HepG2 (cell line): ENCODE measurements around the gene RAD54L. TPM values are rescaled to one million over a fixed set of nuclear protein-coding genes. Genes with fewer than 3 reads are reported as not detected.

Source experiments
- ATAC-seq: fragments of 200-7000 bp; cut with Tn5 transposase; 3 replicates; pipeline ENCODE4 v1.9.1; 2020; ENCODE audit warnings: mild to moderate bottlenecking, moderate library complexity
- BruUV-seq: library from RNA; stranded (reverse); fragments of 400-500 nt; replicated peaks from 2 replicates; lab custom pipeline; 2021; lab: Mats Ljungman, UMichigan
- CTCF ChIA-PET: fragments of 300-600 bp; formaldehyde crosslinking; extraction: SDS; loops from one replicate; lab custom pipeline; 2021; ENCODE audit warnings: low total read pairs, inconsistent platforms, low intra/inter-chr PET ratio; lab: Yijun Ruan, JAX
- POLR2A ChIA-PET: fragments of 350-600 bp; sonication (Branson Sonifier 250); formaldehyde crosslinking; loops from one replicate; lab custom pipeline; 2020; ENCODE audit warnings: antibody characterized with exemption, inconsistent platforms; lab: Yijun Ruan, JAX
- DNase-seq: peaks from one replicate; pipeline ENCODE4 v3.0.0-alpha.2; 2015; ENCODE audit warnings: low spot score
- FAIRE-seq: peaks from 3 replicates; lab custom pipeline; 2011; peaks lifted over from hg19 to GRCh38; lab: Jason Lieb, UNC
- H2AFZ ChIP-seq: one replicate; pipeline ENCODE4 v1.6.1; 2011; ENCODE audit warnings: low read length, inconsistent platforms
- H3K27ac ChIP-seq: fragments of 300-600 bp; 3 replicates; pipeline ENCODE4 v1.8.0; 2011; ENCODE audit warnings: mixed run types, mild to moderate bottlenecking, mixed read lengths, low read length, inconsistent platforms; ENCODE audit not compliant: insufficient read depth; ENCODE audit errors: extremely low read length
- H3K27me3 ChIP-seq, 2 experiments: fragments of 200-600 bp in 1 of 2; 2 replicates in 1 of 2; 3 replicates in 1 of 2; pipeline versions ENCODE4 v1.6.0 to v1.8.0; 2011; ENCODE audit warnings: low read length in 2 of 2, mild to moderate bottlenecking in 2 of 2, moderate library complexity in 2 of 2, inconsistent platforms in 1 of 2; ENCODE audit not compliant: insufficient read depth in 2 of 2, control insufficient read depth in 1 of 2
- H3K36me3 ChIP-seq, 2 experiments: fragments of 200-600 bp in 1 of 2; replicated peaks in 1 of 2; 2 replicates in 1 of 2; 3 replicates in 1 of 2; pipeline versions ENCODE4 v1.5.1 to v1.8.0; 2011; ENCODE audit warnings: low read length in 2 of 2, inconsistent platforms in 1 of 2; ENCODE audit not compliant: insufficient read depth in 2 of 2, control insufficient read depth in 1 of 2
- H3K4me1 ChIP-seq: 2 replicates; pipeline ENCODE4 v1.5.1; 2012; ENCODE audit warnings: low read length, inconsistent platforms; ENCODE audit not compliant: insufficient read depth
- H3K4me2 ChIP-seq: 2 replicates; pipeline ENCODE4 v1.6.0; 2011; ENCODE audit warnings: low read depth, low read length, inconsistent platforms
- H3K4me3 ChIP-seq, 3 experiments: fragments of 200-600 bp in 1 of 3; sonication (generic), shearing (Covaris generic) in 1 of 3; replicated peaks in 1 of 3; 2 replicates each; pipeline ENCODE4 v1.5.1; 2011 to 2016; ENCODE audit warnings: low read length in 3 of 3, inconsistent platforms in 2 of 3, low read depth in 2 of 3, mild to moderate bottlenecking in 2 of 3, control low read depth in 1 of 3, mixed read lengths in 1 of 3; ENCODE audit not compliant: insufficient read depth in 1 of 3
- H3K79me2 ChIP-seq: one replicate; pipeline ENCODE4 v1.6.1; 2011; ENCODE audit warnings: low read length, inconsistent platforms; ENCODE audit not compliant: insufficient read depth
- H3K9ac ChIP-seq: 2 replicates; pipeline ENCODE4 v1.6.0; 2011; ENCODE audit warnings: mild to moderate bottlenecking, low read depth, low read length, inconsistent platforms; ENCODE audit not compliant: insufficient read depth
- H3K9me3 ChIP-seq: 2 replicates; pipeline ENCODE4 v1.5.1; 2012; ENCODE audit warnings: mild to moderate bottlenecking, low read length
- H4K20me1 ChIP-seq: 2 replicates; pipeline ENCODE4 v1.6.0; 2011; ENCODE audit warnings: inconsistent platforms, mild to moderate bottlenecking, low read length, moderate library complexity; ENCODE audit not compliant: insufficient read depth
- NFATC3 ChIP-seq: sonication (generic); formaldehyde crosslinking; IDR thresholded peaks from 2 replicates; pipeline ENCODE4 v1.5.1; 2020; ENCODE audit warnings: mild to moderate bottlenecking, missing genetic modification reagents
- POLR2A ChIP-seq, 2 experiments: IDR thresholded peaks; 2 replicates each; pipeline ENCODE4 v1.6.1; 2011; ENCODE audit warnings: low read depth in 2 of 2, low read length in 2 of 2, mild to moderate bottlenecking in 1 of 2, moderate library complexity in 1 of 2; ENCODE audit not compliant: insufficient read depth in 1 of 2
- RBM22 ChIP-seq: fragments of 200-400 bp; formaldehyde crosslinking; optimal IDR thresholded peaks from 2 replicates; pipeline ENCODE3; 2017; ENCODE audit warnings: mild to moderate bottlenecking, low read length, moderate library complexity
- ZNF674 ChIP-seq: sonication (generic); formaldehyde crosslinking; IDR thresholded peaks from 2 replicates; pipeline ENCODE4 v1.5.0; 2020; ENCODE audit warnings: low read depth, mild to moderate bottlenecking, missing genetic modification reagents
- WGBS: methylation state at CpG from one replicate; pipeline ENCODE4 v1.1.6; 2017; ENCODE audit warnings: low lambda C conversion rate; 5-methylcytosine and 5-hydroxymethylcytosine counted together
- in situ Hi-C: cut with HindIII; loops from 2 replicates; pipeline ENCODE4 v1.10.0; 2017; ENCODE audit warnings: low pct_unique_long_range_greater_than_20kb; ENCODE audit not compliant: extremely low pct_ligation_motif_present
- intact Hi-C: fragments of 100-400 bp; cut with micrococcal nuclease; formaldehyde crosslinking; loops from one replicate; pipeline ENCODE4 v1.10.0; 2022; ENCODE audit not compliant: unreplicated experiment
- polyA plus RNA-seq, 8 experiments: library from polyadenylated mRNA; depleted of rRNA in 3 of 8; stranded (reverse) in 7 of 8; unstranded in 1 of 8; fragments of >200 nt; fragmentation: Illumina TruSeq in 4 of 8; extraction: Trizol in 4 of 8; gene quantifications; 2 replicates each; pipeline versions ENCODE4 v1.2.1 to v1.2.3, GENCODE V29; 2011 to 2016; ENCODE audit warnings: low read depth in 4 of 8, missing spikeins in 1 of 8, mixed read lengths in 1 of 8; ENCODE audit not compliant: insufficient read depth in 1 of 8
- total RNA-seq, 5 experiments: library from RNA; depleted of rRNA; stranded (reverse); fragments of >200 nt; fragmentation: Illumina TruSeq; extraction: Trizol; gene quantifications; 2 replicates each; pipeline ENCODE4 v1.2.3, GENCODE V29; 2016; ENCODE audit warnings: low read depth in 1 of 5
- TF ChIP-seq, protein P1 (sequence below): sonication (generic); formaldehyde crosslinking; IDR thresholded peaks from 2 replicates; pipeline ENCODE4 v1.5.1; 2020; ENCODE audit warnings: missing genetic modification reagents, mild to moderate bottlenecking, borderline replicate concordance
- TF ChIP-seq, protein P2 (sequence below): sonication (generic); formaldehyde crosslinking; IDR thresholded peaks from 2 replicates; pipeline ENCODE4 v1.8.0; 2022; ENCODE audit warnings: mild to moderate bottlenecking, missing genetic modification reagents, moderate library complexity

RAD54L gene
- total and polyA plus RNA-seq, 2 of the 13 experiments (the other 11 are each of a cell fraction or from before 2014, with no cell fraction given): 10.2 to 30.0 TPM

DNA sequence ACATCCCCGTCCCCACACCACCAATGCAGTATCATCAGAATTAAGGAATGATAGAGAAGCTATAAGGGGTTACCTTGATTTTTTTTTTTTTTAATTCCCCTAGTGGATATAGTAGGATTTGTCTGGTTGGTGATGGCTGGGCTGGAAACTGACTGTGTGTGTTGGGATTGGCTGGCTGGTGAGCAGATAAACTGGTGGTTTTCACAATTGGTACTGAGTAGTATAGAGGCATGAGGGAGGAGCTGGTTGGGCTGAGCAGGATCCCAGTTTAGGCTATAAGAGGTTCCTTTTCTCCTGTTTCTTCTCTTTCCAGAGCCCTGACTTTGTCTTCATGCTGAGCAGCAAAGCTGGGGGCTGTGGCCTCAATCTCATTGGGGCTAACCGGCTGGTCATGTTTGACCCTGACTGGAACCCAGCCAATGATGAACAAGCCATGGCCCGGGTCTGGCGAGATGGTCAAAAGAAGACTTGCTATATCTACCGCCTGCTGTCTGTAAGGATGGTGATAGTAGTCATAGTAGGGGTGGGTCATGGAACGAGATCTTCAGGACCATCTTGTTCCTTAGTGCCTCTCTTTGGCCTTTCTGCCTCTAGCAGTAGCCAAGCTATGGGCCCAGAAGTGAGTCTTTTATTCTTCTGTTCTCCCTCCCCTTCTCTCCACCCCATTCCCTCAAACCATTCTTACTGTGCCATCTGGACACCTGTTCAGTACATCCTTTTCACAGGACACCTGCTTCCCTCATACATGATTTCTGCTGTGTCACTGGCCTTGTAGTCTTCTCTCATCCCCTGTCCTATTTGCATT is 26.9 kb downstream of the RAD54L start:
- no peaks in the 10 kb centered on the region for H3K79me2 ChIP-seq
- ChIA-PET POLR2A (interaction anchor here (2.0 kb wide), 1 partner anchor 29 kb away, joined by 5 read pairs; the partner anchor contains the start of genes LRRC41 and UQCRH), CTCF (no interaction called here)
- DNase-seq (no peak), ATAC-seq (no peak), FAIRE-seq (no peak)
- in situ Hi-C loops (no loop called here), intact Hi-C loops (no loop called here)
- no peaks in the 10 kb centered on the region for H4K20me1 ChIP-seq
- BruUV-seq: no TSS peak
- H3K9ac ChIP-seq: no peak overlapping the region
- H3K4me2 ChIP-seq: no peak overlapping the region
- H3K27ac ChIP-seq: no peak overlapping the region
- 95% methylated on average over 5 of the region's 6 CpGs for WGBS
- H3K27me3 ChIP-seq: no peaks in the 10 kb centered on the region
- TF ChIP-seq RBM22: peak; percentile 72
- TF ChIP-seq ZNF674 (CRISPR knock-in tag): no peak
- TF ChIP-seq, protein P1, sequence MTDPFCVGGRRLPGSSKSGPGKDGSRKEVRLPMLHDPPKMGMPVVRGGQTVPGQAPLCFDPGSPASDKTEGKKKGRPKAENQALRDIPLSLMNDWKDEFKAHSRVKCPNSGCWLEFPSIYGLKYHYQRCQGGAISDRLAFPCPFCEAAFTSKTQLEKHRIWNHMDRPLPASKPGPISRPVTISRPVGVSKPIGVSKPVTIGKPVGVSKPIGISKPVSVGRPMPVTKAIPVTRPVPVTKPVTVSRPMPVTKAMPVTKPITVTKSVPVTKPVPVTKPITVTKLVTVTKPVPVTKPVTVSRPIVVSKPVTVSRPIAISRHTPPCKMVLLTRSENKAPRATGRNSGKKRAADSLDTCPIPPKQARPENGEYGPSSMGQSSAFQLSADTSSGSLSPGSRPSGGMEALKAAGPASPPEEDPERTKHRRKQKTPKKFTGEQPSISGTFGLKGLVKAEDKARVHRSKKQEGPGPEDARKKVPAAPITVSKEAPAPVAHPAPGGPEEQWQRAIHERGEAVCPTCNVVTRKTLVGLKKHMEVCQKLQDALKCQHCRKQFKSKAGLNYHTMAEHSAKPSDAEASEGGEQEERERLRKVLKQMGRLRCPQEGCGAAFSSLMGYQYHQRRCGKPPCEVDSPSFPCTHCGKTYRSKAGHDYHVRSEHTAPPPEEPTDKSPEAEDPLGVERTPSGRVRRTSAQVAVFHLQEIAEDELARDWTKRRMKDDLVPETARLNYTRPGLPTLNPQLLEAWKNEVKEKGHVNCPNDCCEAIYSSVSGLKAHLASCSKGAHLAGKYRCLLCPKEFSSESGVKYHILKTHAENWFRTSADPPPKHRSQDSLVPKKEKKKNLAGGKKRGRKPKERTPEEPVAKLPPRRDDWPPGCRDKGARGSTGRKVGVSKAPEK (CRISPR knock-in tag): no peak
- TF ChIP-seq POLR2A (IDR thresholded peaks at IDR 0.05; ENCODE audit: insufficient read depth in 1 of 2, low read depth in 2 of 2, low read length in 2 of 2): peak in 1 of 2 experiments; percentile 18; a peak in 1 of 4 replicates
- TF ChIP-seq, protein P2, sequence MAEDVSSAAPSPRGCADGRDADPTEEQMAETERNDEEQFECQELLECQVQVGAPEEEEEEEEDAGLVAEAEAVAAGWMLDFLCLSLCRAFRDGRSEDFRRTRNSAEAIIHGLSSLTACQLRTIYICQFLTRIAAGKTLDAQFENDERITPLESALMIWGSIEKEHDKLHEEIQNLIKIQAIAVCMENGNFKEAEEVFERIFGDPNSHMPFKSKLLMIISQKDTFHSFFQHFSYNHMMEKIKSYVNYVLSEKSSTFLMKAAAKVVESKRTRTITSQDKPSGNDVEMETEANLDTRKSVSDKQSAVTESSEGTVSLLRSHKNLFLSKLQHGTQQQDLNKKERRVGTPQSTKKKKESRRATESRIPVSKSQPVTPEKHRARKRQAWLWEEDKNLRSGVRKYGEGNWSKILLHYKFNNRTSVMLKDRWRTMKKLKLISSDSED (CRISPR knock-in tag): no peak
- no peak for TF ChIP-seq NFATC3
- H3K4me3 ChIP-seq: no peak overlapping the region
- peaks cover 1% of the 10 kb centered on the region; the same call in 1 of the 2 replicates for H3K4me1 ChIP-seq
- no peaks in the 10 kb centered on the region for H3K9me3 ChIP-seq
- H2AFZ ChIP-seq: no peak overlapping the region
- peaks cover 27 to 92% of the 10 kb centered on the region in 2 experiments for H3K36me3 ChIP-seq
